ENCODE measurements around the gene EPB41. TPM values are rescaled to one million over a fixed set of nuclear protein-coding genes. Genes with fewer than 3 reads are reported as not detected.

EPB41 gene
- total and polyA plus RNA-seq, 2 donors from 2014 or later: 9.9 to 38.8 TPM

- no peaks in the 10 kb centered on the region for H3K27me3 ChIP-seq (ENCODE audit: control insufficient read depth, insufficient read depth, low read length)
- H3K9ac ChIP-seq (ENCODE audit: low read length in 3 of 3): no peak overlapping the region
- DNase-seq: no peak
- no peaks in the 10 kb centered on the region for H3K9me3 ChIP-seq (ENCODE audit: control insufficient read depth in 2 of 3, insufficient read depth in 1 of 3, low read length in 3 of 3)
- intact Hi-C loops (cut with DNase I): no loop called here
- FAIRE-seq: no peak
- no peaks in the 10 kb centered on the region for H3K4me1 ChIP-seq (ENCODE audit: control insufficient read depth in 2 of 3, insufficient read depth in 2 of 3, low read depth in 1 of 3, low read length in 3 of 3)
- H3K4me3 ChIP-seq (ENCODE audit: low read length in 3 of 3): no peak overlapping the region
- no peak overlapping the region for H3K27ac ChIP-seq (ENCODE audit: low read depth in 2 of 2, low read length in 2 of 2)
- no peak for TF ChIP-seq CTCF (IDR thresholded peaks at IDR 0.05; ENCODE audit: borderline replicate concordance, extremely low read depth, insufficient read depth)
- no peaks in the 10 kb centered on the region for H3K36me3 ChIP-seq (ENCODE audit: control insufficient read depth in 2 of 3, insufficient read depth in 3 of 3, low read length in 3 of 3)
Measured at GRCh38 chr1:28973596-28974421, 59.4 kb downstream of the EPB41 start.

- H3K27me3 ChIP-seq (ENCODE audit: control insufficient read depth, insufficient read depth, low read length): no peaks in the 10 kb centered on the region
- intact Hi-C loops (cut with DNase I): no loop called here
- no peaks in the 10 kb centered on the region for H3K9me3 ChIP-seq (ENCODE audit: control insufficient read depth in 2 of 3, insufficient read depth in 1 of 3, low read length in 3 of 3)
- H3K4me3 ChIP-seq (ENCODE audit: low read length in 3 of 3): no peak overlapping the region
- H3K9ac ChIP-seq (ENCODE audit: low read length in 3 of 3): no peak overlapping the region
- no peaks in the 10 kb centered on the region for H3K4me1 ChIP-seq (ENCODE audit: control insufficient read depth in 2 of 3, insufficient read depth in 2 of 3, low read depth in 1 of 3, low read length in 3 of 3)
- DNase-seq (no peak), FAIRE-seq (no peak)
- H3K36me3 ChIP-seq (ENCODE audit: control insufficient read depth in 2 of 3, insufficient read depth in 3 of 3, low read length in 3 of 3): no peaks in the 10 kb centered on the region
- no peak overlapping the region for H3K27ac ChIP-seq (ENCODE audit: low read depth in 2 of 2, low read length in 2 of 2)
- no peak for TF ChIP-seq CTCF (IDR thresholded peaks at IDR 0.05; ENCODE audit: borderline replicate concordance, extremely low read depth, insufficient read depth)
Measured at GRCh38 chr1:28974432-28974831, 60.1 kb downstream of the EPB41 start.

GRCh38 chr1:28976248-28976647 lies 61.9 kb downstream of the EPB41 start:
- no peaks in the 10 kb centered on the region for H3K36me3 ChIP-seq (ENCODE audit: control insufficient read depth in 2 of 3, insufficient read depth in 3 of 3, low read length in 3 of 3)
- no peak overlapping the region for H3K27ac ChIP-seq (ENCODE audit: low read depth in 2 of 2, low read length in 2 of 2)
- H3K9me3 ChIP-seq (ENCODE audit: control insufficient read depth in 2 of 3, insufficient read depth in 1 of 3, low read length in 3 of 3): no peaks in the 10 kb centered on the region
- intact Hi-C loops (cut with DNase I): no loop called here
- FAIRE-seq: no peak
- H3K4me1 ChIP-seq (ENCODE audit: control insufficient read depth in 2 of 3, insufficient read depth in 2 of 3, low read depth in 1 of 3, low read length in 3 of 3): no peaks in the 10 kb centered on the region
- no peak for TF ChIP-seq CTCF (IDR thresholded peaks at IDR 0.05; ENCODE audit: borderline replicate concordance, extremely low read depth, insufficient read depth)
- no peak overlapping the region for H3K9ac ChIP-seq (ENCODE audit: low read length in 3 of 3)
- no peak overlapping the region for H3K4me3 ChIP-seq (ENCODE audit: low read length in 3 of 3)
- H3K27me3 ChIP-seq (ENCODE audit: control insufficient read depth, insufficient read depth, low read length): no peaks in the 10 kb centered on the region
- DNase-seq: no peak
